Loucy (cell line): ENCODE results near the gene CDK19.

Source experiments
- CTCF ChIP-seq: fragments of 200-600 bp; sonication (generic); conservative IDR thresholded peaks from 2 replicates; pipeline ENCODE4 v1.5.1; 2014; ENCODE audit warnings: mild to moderate bottlenecking, antibody characterized with exemption, low read length
- EZH2phosphoT487 ChIP-seq: fragments of 200-600 bp; IDR thresholded peaks from 2 replicates; pipeline ENCODE4 v1.6.1; 2018; ENCODE audit warnings: antibody characterized with exemption, mild to moderate bottlenecking, moderate library complexity, borderline replicate concordance

- TF ChIP-seq CTCF (no peak), EZH2phosphoT487 (no peak)
These were observed 161.0 kb downstream of the CDK19 start for GRCh38 chr6:110654096-110654820.
